BE2C (cell line): ENCODE measurements around the gene KIF18B.
A peak's percentile ranks its signal among the peaks of the same experiment; 100 is the strongest.

ENCODE experiments used
- DNase-seq: peaks from one replicate; pipeline ENCODE4 v3.0.0-alpha.2; 2020
- H3K27me3 ChIP-seq: fragments of 250-450 bp; sonication (Bioruptor Pico); 2 replicates; pipeline ENCODE4 v1.5.1; 2020; ENCODE audit warnings: mild to moderate bottlenecking
- H3K36me3 ChIP-seq: fragments of 250-450 bp; sonication (Bioruptor Pico); 2 replicates; pipeline ENCODE4 v1.5.1; 2020; ENCODE audit warnings: mild to moderate bottlenecking
- H3K4me1 ChIP-seq: fragments of 250-450 bp; sonication (Bioruptor Pico); 2 replicates; pipeline ENCODE4 v1.5.1; 2020
- H3K4me3 ChIP-seq: 2 replicates; pipeline ENCODE4 v1.5.1; 2011; ENCODE audit warnings: low read depth, low read length
- H3K9me3 ChIP-seq: fragments of 250-450 bp; sonication (Bioruptor Pico); 2 replicates; pipeline ENCODE4 v1.5.1; 2020
- CTCF ChIP-seq: IDR thresholded peaks from 2 replicates; pipeline ENCODE4 v1.5.1; 2012; ENCODE audit warnings: mild to moderate bottlenecking, low read depth, low read length

The KIF18B gene

GRCh38 chr17:44911133-44912001 is 36.2 kb downstream of the KIF18B start:
- peak; percentile 85 for DNase-seq
- no peaks in the 10 kb centered on the region for H3K27me3 ChIP-seq
- H3K4me1 ChIP-seq, result peaks cover 16% of the 10 kb centered on the region

GRCh38 chr17:44910231-44911106 is 37.1 kb downstream of the KIF18B start:
- peak overlapping the region; percentile 37 for H3K4me3 ChIP-seq
- no peaks in the 10 kb centered on the region for H3K9me3 ChIP-seq
- DNase-seq, result no peak
- no peak for TF ChIP-seq CTCF
- H3K36me3 ChIP-seq, result no peaks in the 10 kb centered on the region
- H3K27me3 ChIP-seq, result no peaks in the 10 kb centered on the region
- peaks cover 16% of the 10 kb centered on the region for H3K4me1 ChIP-seq

More at GRCh38 chr17:44911133-44912001, 36.2 kb downstream of the KIF18B start:
- TF ChIP-seq CTCF, result peak; percentile 79
- Histone ChIP-seq H3K9me3 (no peaks in the 10 kb centered on the region), H3K4me3 (peak overlapping the region; percentile 37), H3K36me3 (no peaks in the 10 kb centered on the region)

- Histone ChIP-seq H3K36me3 (no peaks in the 10 kb centered on the region), H3K27me3 (no peaks in the 10 kb centered on the region), H3K4me1 (peaks cover 16% of the 10 kb centered on the region), H3K4me3 (no peak overlapping the region), H3K9me3 (no peaks in the 10 kb centered on the region)
- DNase-seq, result no peak
- TF ChIP-seq CTCF, result no peak
These were observed 37.9 kb downstream of the KIF18B start for GRCh38 chr17:44909681-44910144.

GRCh38 chr17:44908761-44909326 is 38.7 kb downstream of the KIF18B start:
- no peak for DNase-seq
- TF ChIP-seq CTCF, result no peak
- peaks cover 16% of the 10 kb centered on the region for H3K4me1 ChIP-seq
- H3K4me3 ChIP-seq, result no peak overlapping the region
- no peaks in the 10 kb centered on the region for H3K9me3 ChIP-seq
- H3K27me3 ChIP-seq, result no peaks in the 10 kb centered on the region
- H3K36me3 ChIP-seq, result no peaks in the 10 kb centered on the region

- TF ChIP-seq CTCF, result no peak
- Histone ChIP-seq H3K36me3 (no peaks in the 10 kb centered on the region), H3K4me3 (no peak overlapping the region), H3K9me3 (no peaks in the 10 kb centered on the region), H3K4me1 (peaks cover 16% of the 10 kb centered on the region), H3K27me3 (no peaks in the 10 kb centered on the region)
- no peak for DNase-seq
These were observed 39.7 kb downstream of the KIF18B start for GRCh38 chr17:44907729-44908470.
